HuH-7 (cell line): Measurements from ENCODE around the gene SP5.
"Not testable (repeated sequence)": the region's sequence is repeated elsewhere in the genome, so short reads cannot be mapped to it uniquely, and the experiment has no call there.

Experiments
- DNase-seq: peaks from one replicate; pipeline ENCODE4 v3.0.0; 2011; ENCODE audit warnings: low spot score

SP5 gene

DNA sequence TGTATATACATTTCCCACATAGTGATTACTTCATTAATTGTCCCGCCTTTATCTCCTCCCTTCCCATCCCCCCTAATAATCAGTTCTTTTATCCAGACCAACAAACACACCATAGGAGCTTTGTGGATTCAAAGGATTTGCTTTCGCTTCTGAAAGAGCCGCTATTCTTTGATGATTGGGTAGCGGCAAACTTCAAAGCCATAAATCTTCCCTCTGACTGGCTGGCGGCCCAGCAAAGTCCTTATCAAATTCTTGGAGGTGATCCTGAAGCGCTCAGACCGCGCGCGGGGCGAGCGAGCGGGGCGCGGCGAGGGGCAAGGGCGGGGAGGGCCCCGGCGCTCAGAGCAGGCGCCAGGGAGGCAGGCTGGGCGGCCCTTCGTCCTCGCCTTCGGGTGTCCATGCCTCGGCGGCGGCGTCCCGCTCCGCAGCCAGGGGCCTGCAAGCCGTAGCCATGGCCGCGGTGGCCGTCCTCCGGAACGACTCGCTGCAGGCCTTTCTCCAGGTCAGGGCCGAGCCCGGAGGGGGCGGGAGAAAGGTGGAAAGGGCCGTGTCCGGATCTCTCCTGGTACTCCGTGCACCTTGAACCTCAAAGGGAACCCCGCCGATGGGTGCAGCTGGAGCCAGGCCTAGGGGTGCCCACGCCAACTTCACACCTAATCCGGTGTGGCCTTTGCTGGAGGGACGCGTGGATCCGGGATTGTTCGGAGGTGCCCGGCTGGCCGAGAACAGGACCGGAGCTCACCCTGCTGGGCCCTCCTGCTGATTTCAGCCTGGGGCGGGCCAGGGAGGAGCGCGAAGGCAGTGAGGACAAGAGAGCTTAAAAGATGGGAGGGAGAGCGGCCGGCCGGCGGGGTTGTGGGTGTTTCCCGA lies at the start of gene SP5:
Gene SP5, plus strand, starts transcription at position 276 of the 870 bp plus-strand sequence. Its CDS starts 176 bp downstream, at position 452.
- DNase-seq: peak; percentile 98

DNA sequence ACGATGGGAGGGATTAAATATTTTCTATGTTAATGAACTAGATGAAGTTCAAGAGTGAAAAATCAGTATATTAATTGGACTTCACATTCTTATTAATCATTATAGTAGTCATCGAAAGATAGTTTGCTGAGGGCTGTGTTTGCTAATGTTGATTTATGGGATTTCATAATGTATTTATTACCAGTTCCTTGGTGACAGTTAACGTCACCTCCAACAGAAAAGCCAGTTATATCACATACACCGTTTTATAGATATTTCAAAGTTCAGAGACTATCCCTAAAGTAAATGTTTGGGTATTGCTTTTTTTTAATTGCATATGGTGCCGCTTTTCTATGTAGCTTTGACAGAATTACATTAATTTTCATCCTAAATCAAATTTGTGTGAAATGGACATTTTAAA lies 49.4 kb upstream of the SP5 start:
- no peak for DNase-seq

DNA sequence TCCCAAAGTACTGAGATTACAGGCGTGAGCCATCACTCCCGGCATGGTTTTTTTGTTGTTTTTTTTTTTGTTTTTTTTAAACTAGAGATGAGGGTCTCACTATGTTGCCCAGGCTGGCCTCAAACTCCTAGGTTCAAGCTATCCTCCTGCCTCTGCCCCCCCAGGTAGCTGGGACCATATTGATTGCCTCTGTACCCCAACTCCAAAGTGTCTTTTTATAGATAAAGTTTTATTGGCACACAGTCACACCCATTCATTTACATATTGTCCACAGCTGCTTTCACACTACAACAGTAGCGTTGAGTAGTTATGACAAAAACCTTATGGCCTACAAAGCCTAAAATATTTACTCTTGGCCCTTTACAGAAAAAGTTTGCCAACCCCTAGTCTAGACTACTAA lies 45.2 kb upstream of the SP5 start:
- DNase-seq: no peak

DNA sequence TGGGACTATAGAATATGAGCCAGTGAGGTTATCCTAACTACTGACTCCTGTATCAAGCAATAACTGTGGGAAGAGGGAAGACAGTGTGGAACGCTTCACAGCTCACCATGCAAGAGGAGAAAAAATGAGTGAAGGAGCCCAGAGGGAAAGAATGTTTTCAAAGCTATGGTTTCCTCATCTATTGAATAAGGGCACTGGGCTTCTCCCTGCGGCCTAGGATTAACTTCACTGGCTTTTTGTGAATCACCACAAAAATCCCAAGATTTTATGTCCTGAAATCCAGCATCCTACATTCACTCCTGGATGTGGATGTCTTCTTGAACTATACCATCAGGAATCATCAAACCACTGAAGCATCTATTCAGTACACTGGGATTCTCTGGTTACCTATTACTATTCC lies 44.5 kb upstream of the SP5 start:
- no peak for DNase-seq

DNA sequence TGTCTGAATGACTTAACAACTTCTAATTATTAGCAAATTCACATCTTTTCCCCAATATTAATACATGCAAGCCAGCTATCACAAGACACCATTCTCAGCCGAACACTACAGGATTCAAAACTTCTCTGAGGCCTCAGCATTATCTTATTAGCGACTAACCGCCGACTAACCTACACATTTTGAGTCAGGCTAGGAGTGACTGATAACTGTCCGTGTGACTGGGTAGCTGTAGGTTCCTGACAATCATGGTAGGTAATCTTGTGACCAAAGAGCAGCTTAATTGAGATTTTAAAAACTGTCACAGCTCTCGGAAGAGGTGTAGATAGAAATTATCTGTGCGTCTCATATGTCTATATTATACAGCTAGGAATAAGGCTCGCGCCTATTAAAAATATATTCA lies 44.1 kb upstream of the SP5 start:
- DNase-seq: no peak

DNA sequence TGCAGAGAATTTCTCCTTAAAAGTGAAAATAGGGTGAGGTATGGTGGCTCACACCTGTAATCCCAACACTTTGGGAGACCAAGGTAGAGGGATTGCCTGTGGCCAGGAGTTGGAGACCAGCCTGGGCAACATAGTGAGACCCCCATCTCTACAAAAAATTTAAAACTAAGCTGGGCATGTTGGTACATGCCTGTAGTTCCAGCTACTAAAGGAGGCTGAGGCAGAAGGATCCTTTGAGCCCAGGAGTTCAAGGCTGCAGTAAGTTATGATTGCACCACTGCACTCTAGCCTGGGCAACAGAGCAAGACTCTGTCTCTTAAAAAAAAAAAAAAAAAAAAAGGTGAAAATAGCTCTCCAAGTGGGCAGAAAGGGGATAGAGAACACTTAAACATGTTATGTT lies 40.9 kb upstream of the SP5 start:
- DNase-seq: not testable (repeated sequence)

DNA sequence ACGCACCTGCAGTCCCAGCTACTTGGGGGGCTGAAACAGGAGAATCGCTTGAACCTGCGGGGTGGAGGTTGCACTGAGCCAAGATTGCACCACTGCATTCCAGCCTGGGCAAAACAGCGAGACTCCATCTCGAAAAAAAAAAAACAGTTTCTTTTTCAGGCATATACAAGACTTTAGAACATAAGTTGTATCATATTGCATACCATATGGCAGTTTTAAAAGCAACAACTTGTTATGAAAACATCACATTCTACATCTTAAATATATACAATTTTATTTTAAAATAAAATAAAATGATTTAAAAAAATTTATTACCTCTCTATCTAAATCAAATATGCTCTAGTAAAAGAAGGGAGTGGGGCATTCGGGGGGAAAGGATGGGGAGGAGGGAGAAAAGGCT lies 39.4 kb upstream of the SP5 start:
- no peak for DNase-seq

DNA sequence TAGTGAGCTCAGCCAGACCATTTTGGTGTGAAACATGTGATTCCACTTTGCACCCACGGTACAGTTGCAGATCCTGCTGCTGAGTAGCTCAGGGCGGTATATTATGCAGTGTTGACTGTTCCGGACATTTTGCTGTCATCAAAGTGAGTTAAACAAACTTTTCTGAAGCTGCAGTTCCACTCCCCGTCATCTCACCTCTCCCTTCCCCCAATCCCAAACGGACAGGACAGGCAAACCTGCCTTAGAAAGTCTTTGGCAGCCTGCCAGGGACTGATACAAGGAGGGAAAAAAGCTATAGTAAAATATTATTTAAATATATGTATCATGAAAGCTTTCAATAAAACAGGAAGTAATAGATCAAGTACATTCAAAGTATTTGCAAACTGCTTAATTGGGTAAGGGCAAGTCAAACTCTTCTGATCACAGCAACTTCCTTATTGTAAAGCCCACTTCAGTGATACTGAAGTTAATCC lies 35.5 kb upstream of the SP5 start:
- DNase-seq: peak; percentile 23

DNA sequence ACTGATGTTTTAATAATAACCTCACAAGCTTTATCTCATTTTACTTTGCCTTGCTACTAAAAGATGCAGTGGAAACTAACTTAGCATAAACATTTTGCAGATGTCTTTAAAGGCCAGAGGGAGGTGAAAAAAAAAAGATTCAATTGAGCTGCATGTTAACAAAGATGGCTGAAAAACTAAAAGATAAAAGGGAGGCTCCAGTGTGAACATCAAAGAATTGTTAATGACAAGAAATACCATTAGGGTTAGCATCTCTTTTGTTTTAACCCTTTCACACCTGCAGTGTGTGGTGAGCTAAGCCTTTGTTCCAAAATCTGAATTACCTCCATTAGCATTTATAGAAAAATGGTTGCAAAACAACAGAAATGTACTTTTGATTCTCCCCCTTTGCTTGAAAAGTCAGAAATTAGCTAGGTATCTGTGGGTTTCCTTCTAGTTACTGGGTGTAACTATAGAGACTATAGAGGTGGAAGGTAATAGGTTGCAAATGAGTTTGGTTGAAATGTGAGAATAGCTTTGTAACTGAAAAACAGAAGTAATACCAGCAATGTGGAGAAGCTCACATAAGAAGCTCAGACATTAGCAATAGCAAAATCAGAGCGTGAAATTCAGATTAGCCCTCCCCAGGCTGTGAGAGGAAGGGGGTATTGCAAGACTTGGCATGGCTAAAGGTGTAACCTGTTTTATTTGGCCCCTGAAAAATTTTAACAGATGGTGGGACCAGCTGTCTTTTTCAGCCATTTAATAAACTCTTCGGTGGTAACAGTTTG lies 34.8 kb upstream of the SP5 start:
- no peak for DNase-seq

DNA sequence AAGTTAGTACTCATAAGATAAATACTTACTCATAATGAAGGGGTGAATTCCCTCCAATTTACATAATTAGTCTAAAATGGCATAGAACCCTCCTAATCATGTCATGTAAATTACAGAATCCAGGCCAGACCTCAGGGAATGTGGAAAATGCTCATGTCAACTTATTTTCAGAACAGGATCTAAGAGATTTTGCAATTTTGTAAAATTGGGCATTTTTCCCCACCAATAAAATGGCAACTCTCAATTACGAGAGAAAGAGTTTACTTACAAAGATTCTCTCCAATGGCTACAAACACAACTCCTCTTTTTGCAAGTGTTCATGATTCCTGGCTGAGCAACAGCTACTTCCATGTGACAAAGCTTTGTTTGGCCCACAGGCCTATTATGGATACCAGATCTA lies 33.8 kb upstream of the SP5 start:
- DNase-seq: no peak

DNA sequence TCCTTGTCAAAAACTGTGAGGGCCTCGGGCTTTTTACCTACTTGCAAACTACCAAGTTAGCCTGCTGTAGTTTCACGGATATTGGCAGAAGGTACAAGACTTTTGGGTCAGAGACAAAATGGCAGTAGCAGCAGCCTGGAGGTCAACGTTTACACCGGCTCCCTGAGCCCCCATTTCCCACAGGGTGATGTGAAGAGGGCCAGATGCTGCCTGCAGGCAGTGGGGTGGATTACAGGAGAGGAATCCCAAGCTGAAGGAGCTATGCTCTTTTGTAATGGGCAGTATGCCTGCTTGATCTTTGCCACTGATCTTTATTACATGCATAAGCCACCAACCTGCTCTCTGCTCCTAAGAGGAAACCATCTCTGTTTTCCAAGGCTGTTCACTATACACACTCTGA lies 29.5 kb upstream of the SP5 start:
- DNase-seq: no peak

DNA sequence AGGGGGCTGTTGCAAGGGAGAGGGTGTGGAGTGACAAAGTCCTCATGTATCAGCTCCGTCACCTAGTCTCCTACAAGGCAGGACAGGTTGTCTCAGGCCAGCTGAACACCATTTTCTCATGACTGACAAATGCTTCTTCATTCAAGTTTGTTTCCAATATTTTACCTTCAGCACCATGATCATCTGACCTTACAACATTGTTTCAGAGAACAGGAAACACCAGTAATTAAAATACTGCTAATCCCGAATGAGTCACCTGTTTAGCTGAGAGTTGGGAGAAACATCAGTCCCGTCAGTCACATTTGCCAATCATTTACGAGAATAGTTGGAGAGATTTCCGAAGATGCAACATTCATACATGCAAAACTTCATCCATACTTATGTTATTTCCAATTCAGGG lies 25.7 kb upstream of the SP5 start:
- no peak for DNase-seq

DNA sequence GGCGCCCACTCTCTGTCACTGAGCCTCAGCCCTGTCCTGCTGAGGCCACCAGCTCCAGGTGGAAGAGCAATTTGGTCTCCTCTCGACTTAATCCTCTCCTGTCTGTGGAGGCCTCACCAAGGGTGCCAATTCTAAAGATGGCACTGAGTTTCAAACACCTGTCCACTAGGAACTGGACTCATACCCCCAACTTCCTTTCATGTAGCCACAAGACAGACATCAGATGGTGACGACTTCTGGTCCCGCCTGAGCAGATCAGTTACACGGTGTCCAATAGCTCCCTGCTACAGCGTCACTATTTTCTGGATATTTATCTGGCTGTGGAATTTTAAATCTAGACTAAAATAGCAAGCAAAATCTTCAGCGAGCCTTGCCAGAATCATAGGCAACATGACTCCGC lies 24.5 kb upstream of the SP5 start:
- no peak for DNase-seq

DNA sequence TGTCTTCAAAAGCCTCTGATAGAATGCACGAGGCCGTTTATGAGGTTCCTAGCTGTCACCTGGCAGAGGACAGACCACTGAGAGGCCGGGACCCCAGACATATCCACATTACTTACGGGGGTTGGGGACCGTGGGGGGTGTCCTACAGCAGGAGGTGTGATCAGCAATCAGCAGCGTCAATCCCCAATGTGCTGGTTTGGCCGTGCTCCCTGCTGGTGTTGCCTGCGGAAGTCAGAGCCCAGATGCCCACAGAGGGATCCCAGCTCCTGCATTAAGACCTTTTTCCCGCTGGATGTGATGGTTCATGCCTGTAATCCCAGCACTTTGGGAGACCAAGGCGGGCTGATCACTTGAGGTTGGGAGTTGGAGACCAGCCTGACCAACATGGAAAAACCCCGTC lies 20.8 kb upstream of the SP5 start:
- no peak for DNase-seq

DNA sequence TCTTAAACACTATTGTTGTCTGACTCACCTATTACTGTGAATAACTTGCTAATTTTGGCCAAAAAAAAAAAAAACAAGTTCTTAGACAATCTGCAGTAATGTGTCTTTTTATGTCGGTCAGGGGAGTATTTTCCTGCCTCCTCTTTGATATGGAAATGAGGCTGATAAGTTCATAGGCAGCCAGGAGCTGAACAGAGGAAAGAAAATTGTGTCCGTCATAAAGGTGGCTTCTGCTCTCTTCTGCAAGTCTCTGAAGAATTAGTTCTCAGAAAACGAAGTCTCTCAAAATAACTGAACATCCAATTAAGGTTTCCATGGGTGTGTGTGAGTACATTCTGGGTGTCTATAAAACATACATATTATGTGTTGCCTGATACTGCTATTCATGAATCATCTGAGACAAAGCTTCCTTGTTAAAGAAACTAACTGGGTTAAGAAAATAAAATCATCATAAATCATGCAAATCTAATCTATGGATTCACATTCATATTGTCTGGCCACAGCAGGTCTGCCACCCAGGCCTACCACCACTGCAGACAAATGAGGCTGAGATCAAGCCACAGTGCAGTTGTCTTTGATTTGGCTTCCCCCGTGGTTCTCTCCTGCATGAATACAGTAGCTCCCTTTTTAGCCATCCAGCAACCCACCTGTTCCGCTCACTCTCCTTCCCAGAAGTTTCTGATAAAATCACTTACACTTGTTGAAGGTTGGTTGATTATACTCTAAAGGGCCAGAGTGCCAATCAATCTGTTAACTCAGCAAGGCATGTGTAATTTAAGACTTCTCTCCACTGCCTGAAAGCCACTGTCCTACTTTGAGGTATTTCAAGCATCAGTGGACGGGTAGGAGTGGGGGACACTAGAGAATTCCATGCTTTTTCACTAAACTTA lies 19.4 kb upstream of the SP5 start:
- DNase-seq: no peak

DNA sequence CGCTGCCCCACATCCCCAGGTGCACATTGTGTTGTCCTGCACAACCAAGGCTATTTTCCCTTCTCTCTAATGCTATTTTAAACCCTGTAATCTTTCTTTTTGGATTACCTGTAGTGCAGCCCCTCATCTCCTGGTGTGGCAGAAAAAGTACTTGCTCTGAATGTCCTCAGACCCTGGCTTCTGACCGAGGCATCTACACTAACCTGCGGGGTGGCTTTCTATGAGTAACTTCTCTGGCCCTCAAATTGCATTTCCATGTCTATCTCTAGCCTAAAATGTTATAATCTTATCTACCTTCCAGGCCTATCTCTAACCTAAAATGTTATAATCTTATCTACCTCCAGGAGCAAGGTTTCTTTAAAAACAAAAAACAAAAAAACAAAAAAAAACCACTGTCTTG lies 18.2 kb upstream of the SP5 start:
- DNase-seq: no peak

DNA sequence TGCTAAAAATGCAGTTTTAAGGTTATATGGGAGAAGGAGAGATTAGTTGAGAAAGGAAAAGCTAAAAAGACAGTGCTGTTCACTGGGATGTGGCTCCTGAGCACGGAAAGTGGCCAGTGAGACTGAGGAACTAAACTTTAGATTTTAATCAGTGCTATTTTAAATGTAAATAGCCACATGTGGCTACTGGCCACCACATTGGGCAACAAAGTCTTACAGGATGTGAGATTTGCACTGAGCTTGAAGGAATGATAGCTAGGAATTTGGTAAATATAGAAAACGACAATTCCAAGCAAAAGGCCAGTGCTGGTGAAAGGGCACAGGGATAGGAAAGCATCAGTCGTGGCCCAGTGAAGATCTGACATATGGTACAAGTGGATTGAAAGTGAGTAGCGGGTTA lies 14.1 kb upstream of the SP5 start:
- no peak for DNase-seq

DNA sequence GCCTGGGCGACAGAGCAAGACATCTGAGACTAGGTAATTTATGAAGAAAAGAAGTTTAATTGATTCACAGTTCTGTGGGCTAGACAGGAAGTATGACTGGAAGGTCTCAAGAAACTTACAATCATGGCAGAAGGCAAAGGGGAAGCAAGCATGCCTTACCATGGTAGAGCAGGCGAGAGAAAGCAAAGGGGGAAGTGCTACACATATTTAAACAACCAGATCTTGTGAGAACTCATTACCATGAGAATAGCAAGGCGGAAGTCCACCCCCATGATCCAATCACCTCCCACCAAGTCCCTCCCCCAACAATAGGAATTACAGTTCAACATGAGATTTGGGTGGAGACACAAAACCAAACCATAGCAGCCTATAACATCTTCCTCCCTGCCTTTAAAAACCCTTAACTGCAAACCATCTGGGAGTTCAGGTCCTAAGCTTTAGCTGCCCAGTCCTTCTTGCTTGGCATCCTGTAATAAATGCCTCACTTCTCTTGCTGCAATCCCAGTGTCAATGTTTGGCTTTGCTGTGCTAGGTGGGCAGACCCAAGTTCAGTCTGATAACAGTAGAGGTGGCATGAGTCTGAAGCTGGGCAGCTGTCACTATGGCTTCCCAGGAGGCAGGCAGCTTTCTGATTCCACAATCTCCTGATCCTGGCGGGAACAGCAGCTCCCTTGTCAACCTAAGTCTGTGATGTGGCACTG lies 11.2 kb upstream of the SP5 start:
- DNase-seq: no peak

DNA sequence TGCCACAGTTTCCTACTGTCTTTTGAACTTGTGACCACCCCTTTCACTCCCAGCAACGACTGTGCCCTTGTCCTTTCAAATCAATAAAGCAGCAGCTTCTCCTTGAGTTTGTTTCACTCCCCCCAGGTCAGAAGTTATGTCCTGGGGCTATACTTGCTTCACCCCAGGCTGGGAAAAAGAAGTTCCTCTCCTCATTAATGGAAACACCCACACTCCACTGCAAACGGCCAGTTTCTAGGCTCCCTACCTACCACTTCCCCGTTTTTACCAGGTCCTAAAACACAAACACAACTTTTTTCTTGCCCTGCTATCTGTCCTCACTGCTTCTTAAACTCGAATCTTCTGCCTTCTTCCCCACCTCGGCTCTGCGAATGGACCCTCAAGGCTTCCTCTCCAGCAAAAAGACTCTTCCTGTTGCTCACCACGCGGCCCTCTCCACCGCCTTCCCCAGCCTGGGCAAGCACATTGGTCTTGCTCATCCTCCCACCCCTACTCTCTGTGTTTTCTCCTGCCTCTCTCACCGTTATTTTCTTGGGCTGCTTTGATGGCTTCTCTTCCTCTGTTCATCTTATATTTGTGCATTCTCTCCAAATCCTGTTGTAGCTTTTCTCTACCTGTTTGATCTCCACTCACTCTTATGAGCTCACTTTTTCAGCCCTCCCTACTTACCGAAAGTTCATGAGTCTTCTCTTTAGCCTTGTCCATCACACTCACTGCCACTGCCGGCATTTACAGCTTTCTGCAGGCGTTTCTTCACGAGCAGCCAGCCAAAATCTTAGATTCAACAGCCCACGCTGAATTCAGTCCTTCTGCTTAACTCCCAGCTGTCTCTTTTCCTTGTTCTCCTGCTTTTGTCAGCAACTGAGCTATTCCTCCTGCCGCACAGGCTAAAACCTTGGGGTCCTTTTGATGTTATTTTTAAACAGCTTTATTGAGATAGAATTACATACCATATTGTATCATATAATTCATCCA lies 7.0 kb upstream of the SP5 start:
- DNase-seq: no peak

DNA sequence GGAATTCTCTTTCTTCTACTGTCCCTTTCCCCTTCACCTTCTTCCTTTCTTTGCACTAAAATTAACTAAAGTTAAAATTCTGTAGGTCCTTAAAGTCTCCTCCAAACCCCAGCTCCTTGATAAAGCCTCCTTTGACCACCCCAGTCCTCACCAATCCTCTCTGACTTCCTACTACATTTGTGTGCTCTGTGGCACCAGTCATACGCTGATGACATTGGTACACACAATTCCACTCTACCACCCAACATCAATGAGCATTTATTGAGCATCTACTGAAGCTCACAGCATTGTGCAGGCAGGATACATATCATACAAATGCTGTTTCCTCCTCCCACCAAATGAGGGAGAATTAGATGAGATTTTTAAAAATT lies 4.5 kb upstream of the SP5 start:
- DNase-seq: no peak
